Stomach smooth muscle (tissue), 2 donors: ENCODE measurements around the gene WDFY4.
"Not testable (repeated sequence)": the region's sequence is repeated elsewhere in the genome, so short reads cannot be mapped to it uniquely, and the experiment has no call there.

Experiments
- H3K27ac ChIP-seq: one replicate; pipeline ENCODE4 v1.7.0; 2013; ENCODE audit warnings: mild to moderate bottlenecking, low read length, inconsistent platforms
- H3K27me3 ChIP-seq, 2 donors: one replicate each; pipeline ENCODE4 v1.7.0; 2013; ENCODE audit warnings: low read length in 2 of 2; ENCODE audit not compliant: insufficient read depth in 2 of 2, control insufficient read depth in 1 of 2
- H3K36me3 ChIP-seq, 2 donors: one replicate each; pipeline ENCODE4 v1.7.0; 2013; ENCODE audit warnings: low read length in 2 of 2; ENCODE audit not compliant: control insufficient read depth in 2 of 2, insufficient read depth in 2 of 2
- H3K4me1 ChIP-seq: one replicate; pipeline ENCODE4 v1.7.0; 2013; ENCODE audit warnings: low read length; ENCODE audit not compliant: control insufficient read depth, insufficient read depth
- H3K4me3 ChIP-seq, 2 donors: one replicate each; pipeline ENCODE4 v1.7.0; 2013; ENCODE audit warnings: low read length in 2 of 2
- H3K9ac ChIP-seq, 2 donors: one replicate each; pipeline ENCODE4 v1.7.0; 2013; ENCODE audit warnings: low read length in 2 of 2, mild to moderate bottlenecking in 1 of 2
- H3K9me3 ChIP-seq, 2 donors: one replicate each; pipeline ENCODE4 v1.7.0; 2013; ENCODE audit warnings: low read length in 2 of 2; ENCODE audit not compliant: control insufficient read depth in 2 of 2
- donor health status: healthy.
- donor health status: Pancreatic carcinoma.

Gene WDFY4

GRCh38 chr10:48647073-48647472, 37.6 kb upstream of the WDFY4 start:
- H3K36me3 ChIP-seq, H3K4me1 ChIP-seq, H3K4me3 ChIP-seq, H3K9ac ChIP-seq, H3K27me3 ChIP-seq, H3K9me3 ChIP-seq, H3K27ac ChIP-seq: not testable (repeated sequence)

DNA sequence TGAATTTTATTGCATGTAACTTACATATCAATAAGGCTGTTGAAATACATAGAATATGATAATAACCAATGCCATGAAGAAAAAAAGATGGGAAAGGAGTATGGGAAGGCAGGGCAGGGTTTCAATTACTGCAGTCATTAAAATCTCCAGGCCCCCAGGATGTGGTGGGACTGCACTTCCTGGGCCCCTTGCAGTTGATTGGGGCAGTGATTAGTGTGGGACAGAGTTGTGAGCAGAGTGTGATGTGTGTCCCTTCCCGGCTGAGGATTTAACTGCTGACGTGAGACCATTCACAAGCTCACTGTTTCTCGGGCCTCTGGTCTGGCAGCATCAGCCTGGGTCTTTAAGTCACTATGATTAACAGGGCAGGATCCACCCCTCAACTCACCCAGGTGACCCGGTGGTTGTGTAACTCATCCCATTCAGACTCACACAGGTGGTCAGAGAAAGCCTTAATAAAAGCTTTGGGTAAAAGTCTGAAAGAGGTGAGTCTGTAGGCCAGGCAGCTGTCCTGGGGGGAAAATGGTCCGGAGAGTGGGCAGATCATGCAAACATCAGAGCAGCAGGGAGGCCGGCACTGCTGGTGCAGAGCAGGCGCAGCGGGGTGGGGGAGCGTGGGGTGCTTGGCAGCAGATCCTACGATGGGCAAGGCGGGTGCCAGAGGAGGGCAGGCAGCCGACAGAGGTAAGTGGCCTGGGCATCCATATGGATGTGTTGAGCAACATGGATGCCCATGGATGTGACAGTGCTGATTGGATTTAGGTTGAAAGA, 36.3 kb upstream of the WDFY4 start:
- Histone ChIP-seq H3K36me3 (no peaks in the 10 kb centered on the region), H3K27me3 (no peaks in the 10 kb centered on the region), H3K9ac (no peak overlapping the region), H3K27ac (no peak overlapping the region), H3K4me1 (no peaks in the 10 kb centered on the region), H3K4me3 (no peak overlapping the region), H3K9me3 (no peaks in the 10 kb centered on the region)

GRCh38 chr10:48649349-48649944, 35.2 kb upstream of the WDFY4 start:
- Histone ChIP-seq H3K27me3 (no peaks in the 10 kb centered on the region), H3K9ac (no peak overlapping the region), H3K27ac (no peak overlapping the region), H3K36me3 (no peaks in the 10 kb centered on the region), H3K9me3 (no peaks in the 10 kb centered on the region), H3K4me3 (no peak overlapping the region), H3K4me1 (no peaks in the 10 kb centered on the region)

- no peak overlapping the region for H3K27ac ChIP-seq
- no peaks in the 10 kb centered on the region for H3K36me3 ChIP-seq
- no peak overlapping the region for H3K9ac ChIP-seq
- H3K4me1 ChIP-seq, result peaks cover 8% of the 10 kb centered on the region
- H3K9me3 ChIP-seq, result no peaks in the 10 kb centered on the region
- no peaks in the 10 kb centered on the region for H3K27me3 ChIP-seq
- H3K4me3 ChIP-seq, result no peak overlapping the region
These were observed 33.4 kb upstream of the WDFY4 start for GRCh38 chr10:48651293-48651692.

GRCh38 chr10:48651839-48652238, 32.8 kb upstream of the WDFY4 start:
- Histone ChIP-seq H3K4me3 (no peak overlapping the region), H3K9ac (no peak overlapping the region), H3K9me3 (no peaks in the 10 kb centered on the region), H3K27ac (no peak overlapping the region), H3K27me3 (peaks cover under 1 to 3% of the 10 kb centered on the region in 2 donors), H3K36me3 (no peaks in the 10 kb centered on the region), H3K4me1 (peaks cover 13% of the 10 kb centered on the region)

- Histone ChIP-seq H3K36me3 (no peaks in the 10 kb centered on the region), H3K27me3 (peaks cover 4 to 5% of the 10 kb centered on the region in 2 donors), H3K9ac (no peak overlapping the region), H3K9me3 (no peaks in the 10 kb centered on the region), H3K27ac (no peak overlapping the region), H3K4me1 (peaks cover 15% of the 10 kb centered on the region), H3K4me3 (no peak overlapping the region)
These were observed 32.3 kb upstream of the WDFY4 start for GRCh38 chr10:48652344-48652743.

- Histone ChIP-seq H3K4me1 (peaks cover 15% of the 10 kb centered on the region), H3K36me3 (no peaks in the 10 kb centered on the region), H3K4me3 (no peak overlapping the region), H3K27ac (no peak overlapping the region), H3K9me3 (no peaks in the 10 kb centered on the region), H3K9ac (no peak overlapping the region), H3K27me3 (peaks cover 4 to 5% of the 10 kb centered on the region in 2 donors)
These were observed 31.3 kb upstream of the WDFY4 start for GRCh38 chr10:48653347-48653746.

DNA sequence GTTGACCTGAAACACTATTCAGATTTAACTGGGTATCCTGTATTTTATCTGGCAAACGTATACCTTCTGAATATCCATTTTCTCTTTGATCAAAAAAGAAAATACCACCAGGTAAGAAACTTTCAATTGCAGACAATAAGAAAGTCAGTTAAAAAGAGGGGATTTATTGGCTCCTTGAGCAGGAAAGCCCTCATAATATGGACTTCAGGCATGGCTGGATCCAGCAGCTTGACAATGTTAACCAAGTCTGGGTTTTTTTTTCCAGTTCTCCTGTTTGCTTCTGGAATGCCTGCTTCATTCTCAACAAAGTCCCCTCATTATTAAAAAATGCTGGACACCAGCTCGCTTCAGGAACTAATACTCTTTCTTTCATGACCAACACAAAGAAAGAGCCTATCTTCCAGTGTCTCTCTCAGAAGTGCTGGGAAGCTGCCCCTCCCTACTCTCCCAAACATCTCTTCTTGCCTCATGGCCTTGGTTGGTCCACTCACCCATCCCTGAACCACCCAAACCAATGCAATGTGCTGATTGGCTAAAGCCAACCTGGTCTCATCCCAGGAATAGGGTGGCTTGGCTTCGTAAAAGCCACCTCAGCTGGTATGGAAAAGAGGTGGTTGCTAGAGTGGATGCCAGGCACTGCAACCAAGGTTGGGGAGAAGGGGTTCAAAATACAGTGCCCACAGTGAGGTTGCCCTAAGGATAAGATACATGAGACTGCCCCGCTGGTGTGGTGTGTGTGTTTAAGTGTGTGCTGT, 30.6 kb upstream of the WDFY4 start:
- no peaks in the 10 kb centered on the region for H3K9me3 ChIP-seq
- no peak overlapping the region for H3K9ac ChIP-seq
- H3K27ac ChIP-seq, result no peak overlapping the region
- H3K4me3 ChIP-seq, result no peak overlapping the region
- H3K4me1 ChIP-seq, result peaks cover 15% of the 10 kb centered on the region
- no peaks in the 10 kb centered on the region for H3K36me3 ChIP-seq
- peaks cover 4 to 7% of the 10 kb centered on the region in 2 donors for H3K27me3 ChIP-seq

DNA sequence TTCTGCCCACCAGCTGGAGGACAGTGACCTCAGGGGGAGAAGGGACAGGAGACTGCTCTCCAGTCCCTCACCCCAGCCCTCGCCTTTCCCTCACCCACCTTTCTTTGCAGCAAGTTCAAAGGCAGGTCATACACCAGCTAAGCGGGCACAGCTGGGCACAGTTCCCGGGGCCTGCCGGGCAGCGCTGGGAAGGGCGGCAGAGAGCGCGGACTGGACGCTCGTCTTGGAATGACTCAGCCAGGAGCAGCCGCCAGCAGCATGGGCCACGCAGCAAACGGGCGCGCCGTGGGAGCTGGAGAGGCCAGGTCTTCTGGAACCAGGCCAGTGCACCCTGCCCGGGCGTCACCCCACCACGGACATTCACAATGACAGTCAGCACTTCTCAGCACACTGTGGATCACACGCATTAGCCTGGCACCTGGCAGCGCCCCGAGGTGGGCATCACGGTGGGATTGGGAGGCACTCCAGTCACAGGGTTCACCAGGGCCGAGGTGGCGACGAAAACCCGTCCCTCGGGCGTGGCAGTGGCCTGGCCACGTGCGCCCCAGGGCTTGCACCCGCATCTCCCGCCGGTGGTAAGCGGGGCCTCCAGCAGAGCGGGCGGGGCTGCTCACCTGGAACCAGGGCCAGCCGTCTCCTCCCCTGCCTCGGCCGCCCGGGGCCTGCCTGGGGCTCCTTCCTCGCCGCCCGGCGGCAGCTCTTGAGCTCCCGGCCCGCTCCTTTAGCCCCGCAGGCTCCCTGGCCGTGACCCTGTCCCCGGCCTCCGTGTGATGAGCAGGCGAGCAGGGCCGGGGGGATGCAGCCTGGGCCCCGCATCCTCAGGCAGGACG, 29.0 kb upstream of the WDFY4 start:
- no peaks in the 10 kb centered on the region for H3K9me3 ChIP-seq
- H3K9ac ChIP-seq, result no peak overlapping the region
- no peak overlapping the region for H3K27ac ChIP-seq
- H3K36me3 ChIP-seq, result no peaks in the 10 kb centered on the region
- peaks cover 4 to 7% of the 10 kb centered on the region in 2 donors for H3K27me3 ChIP-seq
- H3K4me1 ChIP-seq, result peaks cover 15% of the 10 kb centered on the region
- H3K4me3 ChIP-seq, result peak overlapping the region; percentile 60 to 70

GRCh38 chr10:48656241-48656913, 28.3 kb upstream of the WDFY4 start:
- Histone ChIP-seq H3K4me3 (peak overlapping the region; percentile 61 to 70), H3K36me3 (no peaks in the 10 kb centered on the region), H3K27ac (no peak overlapping the region), H3K9ac (peak overlapping the region; percentile 36 to 40), H3K9me3 (no peaks in the 10 kb centered on the region), H3K27me3 (peaks cover 4 to 7% of the 10 kb centered on the region in 2 donors), H3K4me1 (peaks cover 15% of the 10 kb centered on the region)
